NB4 (cell line): Measurements from ENCODE around the gene CREB3L2.

ENCODE experiments used
- DNase-seq: peaks from one replicate; pipeline ENCODE4 v3.0.0; 2010; ENCODE audit warnings: low read depth
- H3K4me3 ChIP-seq: one replicate; pipeline ENCODE4 v1.5.1; 2011; ENCODE audit warnings: mild to moderate bottlenecking, low read depth, low read length, moderate library complexity
- MYC ChIP-seq: IDR thresholded peaks from 2 replicates; pipeline ENCODE4 v1.6.1; 2011; ENCODE audit warnings: low read depth, low read length
- POLR2A ChIP-seq: IDR thresholded peaks from 2 replicates; pipeline ENCODE4 v1.6.1; 2011; ENCODE audit warnings: mild to moderate bottlenecking; ENCODE audit not compliant: insufficient read length; ENCODE audit errors: extremely low read depth
- TF ChIP-seq, protein P1 (sequence below): IDR thresholded peaks from 2 replicates; pipeline ENCODE4 v1.6.1; 2011; ENCODE audit warnings: low read depth, low read length
- TF ChIP-seq, protein P2 (sequence below): IDR thresholded peaks from one replicate; pipeline ENCODE4 v1.5.1; 2012; ENCODE audit warnings: low read depth, low read length

Gene CREB3L2

DNA sequence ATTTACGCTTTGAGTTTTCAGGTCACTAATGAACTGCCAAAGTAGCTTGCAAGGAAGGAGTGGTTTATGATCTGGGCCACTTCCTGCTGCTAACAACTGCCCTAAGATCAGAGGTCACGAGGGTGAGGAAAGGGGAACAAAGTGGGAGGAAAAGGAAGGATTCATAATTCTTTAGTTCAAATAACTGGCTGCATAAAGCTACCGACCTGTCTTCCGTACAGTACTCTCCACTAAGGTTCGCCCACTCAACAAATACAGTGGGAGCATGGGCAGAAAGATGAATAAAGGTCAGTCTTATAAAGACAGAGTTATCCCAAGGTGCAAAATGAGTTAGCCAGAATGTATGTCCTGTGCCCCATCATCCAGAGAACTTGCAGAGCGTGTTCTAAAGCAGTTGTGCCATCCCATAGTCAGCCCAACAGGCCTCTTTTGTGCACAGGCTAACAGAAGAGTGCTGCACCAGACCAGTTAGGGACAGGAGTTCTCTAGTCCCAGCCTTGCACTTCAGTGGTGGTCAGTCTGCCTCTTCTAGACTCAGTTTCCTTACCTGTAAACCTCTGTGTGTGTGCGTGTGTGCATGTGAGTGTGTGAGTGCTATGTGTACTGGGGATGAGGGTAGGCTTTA lies 65.9 kb downstream of the CREB3L2 start:
- H3K4me3 ChIP-seq: peak overlapping the region; percentile 79
- DNase-seq: peak; percentile 94
- TF ChIP-seq MYC: no peak; the same call in 1 of the 2 replicates
- TF ChIP-seq, protein P1, sequence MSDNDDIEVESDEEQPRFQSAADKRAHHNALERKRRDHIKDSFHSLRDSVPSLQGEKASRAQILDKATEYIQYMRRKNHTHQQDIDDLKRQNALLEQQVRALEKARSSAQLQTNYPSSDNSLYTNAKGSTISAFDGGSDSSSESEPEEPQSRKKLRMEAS: peak; percentile 66
- TF ChIP-seq, protein P2, sequence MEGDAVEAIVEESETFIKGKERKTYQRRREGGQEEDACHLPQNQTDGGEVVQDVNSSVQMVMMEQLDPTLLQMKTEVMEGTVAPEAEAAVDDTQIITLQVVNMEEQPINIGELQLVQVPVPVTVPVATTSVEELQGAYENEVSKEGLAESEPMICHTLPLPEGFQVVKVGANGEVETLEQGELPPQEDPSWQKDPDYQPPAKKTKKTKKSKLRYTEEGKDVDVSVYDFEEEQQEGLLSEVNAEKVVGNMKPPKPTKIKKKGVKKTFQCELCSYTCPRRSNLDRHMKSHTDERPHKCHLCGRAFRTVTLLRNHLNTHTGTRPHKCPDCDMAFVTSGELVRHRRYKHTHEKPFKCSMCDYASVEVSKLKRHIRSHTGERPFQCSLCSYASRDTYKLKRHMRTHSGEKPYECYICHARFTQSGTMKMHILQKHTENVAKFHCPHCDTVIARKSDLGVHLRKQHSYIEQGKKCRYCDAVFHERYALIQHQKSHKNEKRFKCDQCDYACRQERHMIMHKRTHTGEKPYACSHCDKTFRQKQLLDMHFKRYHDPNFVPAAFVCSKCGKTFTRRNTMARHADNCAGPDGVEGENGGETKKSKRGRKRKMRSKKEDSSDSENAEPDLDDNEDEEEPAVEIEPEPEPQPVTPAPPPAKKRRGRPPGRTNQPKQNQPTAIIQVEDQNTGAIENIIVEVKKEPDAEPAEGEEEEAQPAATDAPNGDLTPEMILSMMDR: no peak
- peak; percentile 27 for TF ChIP-seq POLR2A

DNA sequence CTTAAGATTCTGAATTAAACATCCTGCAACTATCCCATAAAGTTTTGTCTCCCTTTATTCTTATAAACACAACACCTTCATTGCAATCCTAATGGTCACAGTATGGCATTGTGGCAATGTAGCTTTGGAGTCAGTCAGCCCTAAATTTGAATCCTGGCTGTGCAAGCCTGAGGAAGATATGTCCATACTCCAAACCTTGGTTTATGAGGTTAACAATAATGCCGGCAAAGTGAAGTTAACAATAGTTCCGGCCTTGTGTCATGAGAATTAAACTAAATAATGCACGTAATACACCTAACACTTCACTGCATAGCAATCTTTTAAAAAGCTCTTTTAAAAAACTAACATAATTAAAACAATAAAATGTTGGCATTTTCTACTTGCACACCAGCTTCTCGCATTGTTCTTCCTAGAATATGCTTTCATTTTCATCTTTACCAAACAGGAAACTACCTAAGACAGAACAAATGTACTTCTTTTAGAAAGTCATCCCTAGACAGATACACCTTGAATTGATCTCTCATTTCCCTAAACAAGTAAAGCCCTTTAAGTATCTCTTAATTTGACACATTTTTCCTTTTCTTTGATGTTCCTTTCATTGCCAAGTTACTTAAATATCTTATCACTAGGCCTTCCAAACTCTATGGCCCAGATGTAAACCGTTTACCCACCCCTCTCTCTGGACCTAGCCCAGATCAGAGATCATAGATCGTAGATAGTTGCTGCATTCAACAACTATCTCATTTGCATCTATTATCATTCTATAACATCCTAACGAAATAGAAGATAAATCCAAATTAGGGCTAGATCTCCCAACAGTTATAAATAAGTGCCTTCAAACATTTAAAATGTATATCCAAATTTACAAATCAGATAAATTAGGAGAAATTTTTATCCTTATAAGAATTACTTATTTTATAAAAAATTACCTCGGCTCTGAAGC lies 66.7 kb downstream of the CREB3L2 start:
- peak overlapping the region; percentile 79 for H3K4me3 ChIP-seq
- DNase-seq: peak; percentile 31
- no peak for TF ChIP-seq POLR2A

DNA sequence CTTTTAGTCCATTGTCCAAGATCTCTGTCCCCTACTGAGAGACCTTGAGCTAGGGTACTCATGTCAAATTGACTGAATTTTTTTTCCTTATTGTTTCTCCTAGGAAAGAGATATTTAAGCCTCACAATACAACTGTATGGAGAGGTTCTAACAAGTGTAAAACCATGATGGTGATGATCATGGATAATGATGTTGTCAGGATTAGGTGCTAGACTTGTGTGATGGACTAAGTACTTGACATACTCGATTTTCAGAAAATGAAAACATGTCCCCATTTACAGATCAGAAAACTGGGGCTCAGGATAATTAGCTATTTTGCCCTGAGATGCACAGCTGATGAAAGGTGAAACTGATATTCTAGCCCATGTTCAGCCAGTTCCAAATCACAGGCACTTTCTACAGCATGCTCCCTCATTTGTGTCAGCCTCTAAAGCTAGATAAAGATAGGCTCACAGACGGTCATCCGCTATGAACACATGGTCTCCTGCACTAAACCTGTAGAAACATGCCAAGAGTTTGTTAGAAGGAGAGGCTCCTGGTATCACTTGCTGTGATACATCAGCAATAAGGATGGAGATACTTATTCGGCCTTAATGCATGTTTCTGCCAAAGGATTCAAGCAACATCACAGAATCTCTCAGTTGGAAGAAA lies 67.6 kb downstream of the CREB3L2 start:
- TF ChIP-seq, protein P1: peak; percentile 58
- TF ChIP-seq, protein P2: no peak
- no peak for TF ChIP-seq POLR2A
- no peak for TF ChIP-seq MYC
- peak overlapping the region; percentile 79 for H3K4me3 ChIP-seq
- no peak for DNase-seq

DNA sequence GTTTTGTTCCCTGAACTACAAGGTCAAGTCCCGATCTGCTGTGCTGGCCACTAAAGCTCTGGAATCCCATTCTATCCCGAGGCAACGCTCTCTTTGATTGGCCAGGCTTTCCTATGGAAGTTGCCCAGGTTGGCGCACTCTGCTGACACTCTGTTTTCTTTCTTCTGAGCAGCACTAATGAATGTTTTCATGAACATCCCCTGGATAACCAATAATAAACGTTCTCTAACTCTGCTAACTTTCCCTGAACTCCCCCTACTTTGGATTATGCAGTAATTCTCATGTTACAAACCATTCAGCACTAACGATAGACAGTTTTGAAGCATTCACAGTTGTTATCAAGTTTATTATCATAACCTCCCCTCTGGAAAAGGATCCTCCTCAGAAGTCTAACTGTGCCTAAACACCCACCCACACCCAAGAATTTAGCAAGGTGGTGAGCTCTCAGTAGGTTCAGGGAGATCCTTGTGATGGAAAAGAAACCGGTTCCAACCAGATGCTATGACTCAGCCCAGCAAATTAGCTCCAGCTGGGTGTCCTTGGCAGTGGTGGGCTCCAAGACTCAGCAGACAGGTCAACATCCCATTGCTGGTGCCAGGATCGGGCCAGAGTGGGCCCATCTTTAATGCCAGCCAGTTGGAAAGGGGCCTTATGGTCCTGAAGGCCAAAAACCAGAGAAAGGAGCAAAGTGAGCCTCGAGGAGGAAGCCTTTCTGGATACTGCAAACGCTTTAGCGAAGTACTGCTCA lies 68.4 kb downstream of the CREB3L2 start:
- DNase-seq: peak; percentile 54
- TF ChIP-seq, protein P1: no peak
- TF ChIP-seq, protein P2: no peak
- TF ChIP-seq POLR2A (no peak), MYC (no peak)
- H3K4me3 ChIP-seq: peak overlapping the region; percentile 79

DNA sequence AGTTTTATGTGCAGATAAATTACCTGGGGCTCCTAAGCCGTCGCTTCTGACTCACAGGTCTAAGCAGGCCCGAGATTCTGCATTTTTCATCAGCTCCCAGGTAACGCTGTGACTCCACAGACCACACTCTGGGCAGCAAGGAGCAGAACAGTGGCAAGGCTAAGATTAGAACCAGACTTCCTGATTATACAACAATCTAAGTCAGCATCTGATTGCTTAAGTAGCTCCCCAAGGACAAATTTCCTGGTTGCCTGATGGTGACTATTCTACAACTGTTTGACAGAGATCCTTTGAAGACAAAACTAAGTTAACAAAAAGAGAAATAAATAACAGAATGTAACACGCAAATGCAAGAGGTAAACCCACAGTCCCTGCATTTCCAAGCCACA lies 69.0 kb downstream of the CREB3L2 start:
- peak overlapping the region; percentile 13 for H3K4me3 ChIP-seq
- DNase-seq: peak; percentile 76
- TF ChIP-seq MYC (no peak), POLR2A (no peak)
- TF ChIP-seq, protein P2: no peak
- TF ChIP-seq, protein P1: no peak
